Hair follicular keratinocyte (primary cell): ENCODE data around the gene SERINC1. TPM values are rescaled to one million over a fixed set of nuclear protein-coding genes. Genes with fewer than 3 reads are reported as not detected.

ENCODE experiments used
- total RNA-seq: library from RNA; depleted of rRNA; stranded (reverse); fragments of >200 nt; gene quantifications from 2 replicates; pipeline ENCODE4 v1.2.3, GENCODE V29; 2015

Gene SERINC1
- 44.9 and 61.5 TPM in 2 replicates for total RNA-seq

DNA sequence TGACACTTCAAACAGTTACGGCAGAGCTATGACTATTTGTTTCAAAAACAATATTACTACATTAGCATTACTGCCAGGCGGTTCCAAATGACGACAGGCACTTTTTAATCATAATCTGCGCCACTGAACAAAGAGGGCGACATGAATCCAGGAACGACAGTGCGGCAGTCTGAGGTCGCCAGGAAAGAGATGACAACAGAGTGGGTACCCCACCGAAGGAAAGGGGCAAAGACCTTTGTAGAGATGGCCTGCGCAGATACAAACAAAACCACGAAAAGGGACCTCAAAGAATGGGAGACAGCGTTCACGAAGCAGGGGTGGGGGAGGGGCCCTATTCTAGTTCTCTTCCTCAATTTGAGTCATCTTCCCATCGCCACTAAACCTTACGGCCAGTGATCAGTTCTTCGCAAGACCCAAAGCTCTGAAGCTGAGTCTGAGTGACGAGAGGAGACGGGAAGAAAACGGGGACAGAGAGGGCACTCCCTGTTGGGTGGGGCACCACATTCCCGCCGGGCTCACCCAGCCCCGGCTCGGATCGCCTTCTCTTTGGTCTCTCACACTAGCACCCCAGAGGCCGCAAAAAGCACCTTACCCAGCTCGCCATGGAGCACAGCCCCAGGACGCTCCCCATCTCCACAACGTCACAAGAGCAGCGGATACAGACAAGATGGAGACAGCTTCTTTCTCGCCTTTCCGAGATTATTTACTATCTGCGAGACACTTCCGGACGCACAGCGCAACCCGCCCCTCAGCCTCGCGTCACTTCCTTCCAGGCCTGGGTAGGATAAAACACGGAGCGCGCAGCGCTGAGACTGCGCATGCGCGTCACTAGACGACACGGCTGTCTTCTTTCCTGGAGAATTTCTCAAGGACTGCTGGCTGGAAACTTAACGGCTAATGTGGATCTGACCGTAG, at the start of gene SERINC1:
SERINC1 (minus strand) TSS at position 701 of the 915 bp plus-strand sequence; CDS start at position 631, 70 bp downstream.

DNA sequence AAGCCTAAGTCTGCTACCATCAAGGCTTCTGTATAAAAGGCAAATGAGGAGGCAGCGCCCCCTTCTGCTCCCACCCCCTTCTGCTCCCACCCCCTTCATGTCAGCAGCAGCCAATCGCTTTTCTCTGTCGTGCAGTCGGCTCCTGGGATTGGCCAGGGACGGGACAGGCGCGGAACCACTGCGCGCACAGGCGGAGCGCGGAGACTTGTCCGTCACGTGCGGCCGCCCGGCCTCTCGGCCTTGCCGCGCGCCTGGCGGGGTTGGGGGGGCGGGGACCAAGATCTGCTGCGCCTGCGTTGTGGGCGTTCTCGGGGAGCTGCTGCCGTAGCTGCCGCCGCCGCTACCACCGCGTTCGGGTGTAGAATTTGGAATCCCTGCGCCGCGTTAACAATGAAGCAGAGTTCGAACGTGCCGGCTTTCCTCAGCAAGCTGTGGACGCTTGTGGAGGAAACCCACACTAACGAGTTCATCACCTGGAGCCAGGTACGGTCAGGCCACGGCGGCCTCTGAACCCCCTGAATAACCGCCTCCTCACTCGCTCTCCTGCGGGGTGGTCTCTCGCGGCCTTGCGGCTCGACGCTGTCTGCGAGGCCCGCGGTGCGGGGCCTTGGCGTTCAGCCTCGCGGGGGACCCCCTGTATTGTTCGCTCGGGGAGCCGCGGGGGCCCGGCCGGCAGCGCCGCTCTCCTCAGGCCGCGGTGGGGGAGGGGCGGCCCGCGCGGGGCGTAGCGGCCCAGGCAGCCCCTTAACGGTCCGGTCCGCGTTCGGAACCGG, 72.1 kb downstream of the SERINC1 start, which contains the start of gene HSF2:
HSF2 (plus strand) TSS at position 305 of the 773 bp plus-strand sequence; CDS start at position 391, 86 bp downstream.

Other genes starting within 250 kb of the SERINC1 start
- 7.7 and 8.7 TPM in 2 replicates for gene HSF2, start 72.2 kb downstream of the SERINC1 start, total RNA-seq
- 0.87 and 1.1 TPM in 2 replicates for gene PKIB, start 138.6 kb upstream of the SERINC1 start, total RNA-seq